Stimulated activated CD8-positive, alpha-beta memory T cell treated with anti-CD3 and anti-CD28 coated beads, Interleukin-15, amount 100 ng/mL, for 1 hour (primary cell): ENCODE data around the gene CPT1B.
"Not testable (repeated sequence)": the region's sequence is repeated elsewhere in the genome, so short reads cannot be mapped to it uniquely, and the experiment has no call there.

Source experiments
- DNase-seq: peaks from one replicate; pipeline ENCODE4 v3.0.0-alpha.2; 2020; ENCODE audit warnings: low read depth

Gene CPT1B

GRCh38 chr22:50577987-50578775, at the start of gene CPT1B:
Gene CPT1B, minus strand, starts transcription at chr22:50578427. Its CDS starts 512 bp downstream, at chr22:50577915.
- no peak for DNase-seq

GRCh38 chr22:50626850-50627641, 48.8 kb upstream of the CPT1B start:
- no peak for DNase-seq

GRCh38 chr22:50626314-50626849, 48.2 kb upstream of the CPT1B start:
- no peak for DNase-seq

- DNase-seq = no peak
These were observed 47.5 kb upstream of the CPT1B start for GRCh38 chr22:50625568-50626313.

- DNase-seq = no peak
These were observed 46.9 kb upstream of the CPT1B start for GRCh38 chr22:50625131-50625567.

- DNase-seq = no peak
These were observed 46.3 kb upstream of the CPT1B start for GRCh38 chr22:50624347-50625130.

GRCh38 chr22:50622723-50623327, 44.6 kb upstream of the CPT1B start:
- no peak for DNase-seq

GRCh38 chr22:50621948-50622722, 43.9 kb upstream of the CPT1B start:
- no peak for DNase-seq

- DNase-seq = no peak
These were observed 43.2 kb upstream of the CPT1B start for GRCh38 chr22:50621356-50621880.

- no peak for DNase-seq
These were observed 42.5 kb upstream of the CPT1B start for GRCh38 chr22:50620593-50621355.

- not testable (repeated sequence) for DNase-seq
These were observed 36.1 kb upstream of the CPT1B start for GRCh38 chr22:50614296-50614695.

GRCh38 chr22:50613291-50613981, 35.2 kb upstream of the CPT1B start:
- no peak for DNase-seq

GRCh38 chr22:50612528-50613221, 34.4 kb upstream of the CPT1B start:
- DNase-seq = no peak

GRCh38 chr22:50612168-50612527, 33.9 kb upstream of the CPT1B start:
- no peak for DNase-seq

GRCh38 chr22:50611341-50612060, 33.3 kb upstream of the CPT1B start:
- DNase-seq = no peak

GRCh38 chr22:50610581-50610980, 32.4 kb upstream of the CPT1B start:
- no peak for DNase-seq

GRCh38 chr22:50610041-50610451, 31.8 kb upstream of the CPT1B start:
- no peak for DNase-seq
